Measurements from ENCODE around the gene PROM2. TPM values are rescaled to one million over a fixed set of nuclear protein-coding genes. Genes with fewer than 3 reads are reported as not detected.

PROM2 gene
- total and polyA plus RNA-seq, 2 donors from 2014 or later: 55.6 to 65.6 TPM

DNA sequence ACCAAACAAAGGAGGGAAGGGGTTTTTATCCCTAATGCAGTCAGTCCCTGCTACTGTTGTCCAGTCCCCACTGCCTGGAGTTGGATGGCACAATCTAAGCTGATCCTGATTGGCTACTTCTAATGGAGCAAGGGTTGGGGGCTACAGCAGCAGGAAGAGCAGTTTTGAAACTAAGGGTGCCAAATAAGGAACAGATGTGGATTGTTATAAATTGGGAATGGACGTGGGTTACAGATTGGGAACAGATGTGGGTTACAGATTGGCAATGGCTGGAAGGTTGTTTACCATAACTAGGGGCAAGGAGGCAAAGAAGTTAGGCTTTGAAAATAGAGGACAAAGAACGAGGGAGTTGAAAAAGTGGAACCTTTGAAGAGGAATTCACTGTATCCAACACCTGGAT is 16.0 kb upstream of the PROM2 start:
- Histone ChIP-seq H3K36me3 (ENCODE audit: control insufficient read depth in 2 of 3, insufficient read depth in 3 of 3, low read length in 3 of 3) (no peaks in the 10 kb centered on the region), H3K4me3 (ENCODE audit: low read length in 3 of 3) (no peak overlapping the region), H3K27ac (ENCODE audit: low read depth in 2 of 2, low read length in 2 of 2) (no peak overlapping the region), H3K4me1 (ENCODE audit: control insufficient read depth in 2 of 3, insufficient read depth in 2 of 3, low read depth in 1 of 3, low read length in 3 of 3) (no peaks in the 10 kb centered on the region), H3K9ac (ENCODE audit: low read length in 3 of 3) (no peak overlapping the region), H3K9me3 (ENCODE audit: control insufficient read depth in 2 of 3, insufficient read depth in 1 of 3, low read length in 3 of 3) (no peaks in the 10 kb centered on the region), H3K27me3 (ENCODE audit: control insufficient read depth, insufficient read depth, low read length) (no peaks in the 10 kb centered on the region)
- no peak for DNase-seq
- TF ChIP-seq, protein P1, sequence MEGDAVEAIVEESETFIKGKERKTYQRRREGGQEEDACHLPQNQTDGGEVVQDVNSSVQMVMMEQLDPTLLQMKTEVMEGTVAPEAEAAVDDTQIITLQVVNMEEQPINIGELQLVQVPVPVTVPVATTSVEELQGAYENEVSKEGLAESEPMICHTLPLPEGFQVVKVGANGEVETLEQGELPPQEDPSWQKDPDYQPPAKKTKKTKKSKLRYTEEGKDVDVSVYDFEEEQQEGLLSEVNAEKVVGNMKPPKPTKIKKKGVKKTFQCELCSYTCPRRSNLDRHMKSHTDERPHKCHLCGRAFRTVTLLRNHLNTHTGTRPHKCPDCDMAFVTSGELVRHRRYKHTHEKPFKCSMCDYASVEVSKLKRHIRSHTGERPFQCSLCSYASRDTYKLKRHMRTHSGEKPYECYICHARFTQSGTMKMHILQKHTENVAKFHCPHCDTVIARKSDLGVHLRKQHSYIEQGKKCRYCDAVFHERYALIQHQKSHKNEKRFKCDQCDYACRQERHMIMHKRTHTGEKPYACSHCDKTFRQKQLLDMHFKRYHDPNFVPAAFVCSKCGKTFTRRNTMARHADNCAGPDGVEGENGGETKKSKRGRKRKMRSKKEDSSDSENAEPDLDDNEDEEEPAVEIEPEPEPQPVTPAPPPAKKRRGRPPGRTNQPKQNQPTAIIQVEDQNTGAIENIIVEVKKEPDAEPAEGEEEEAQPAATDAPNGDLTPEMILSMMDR (IDR thresholded peaks at IDR 0.05; ENCODE audit: borderline replicate concordance, extremely low read depth, insufficient read depth): no peak
- FAIRE-seq: no peak
- intact Hi-C loops (cut with DNase I): no loop called here

DNA sequence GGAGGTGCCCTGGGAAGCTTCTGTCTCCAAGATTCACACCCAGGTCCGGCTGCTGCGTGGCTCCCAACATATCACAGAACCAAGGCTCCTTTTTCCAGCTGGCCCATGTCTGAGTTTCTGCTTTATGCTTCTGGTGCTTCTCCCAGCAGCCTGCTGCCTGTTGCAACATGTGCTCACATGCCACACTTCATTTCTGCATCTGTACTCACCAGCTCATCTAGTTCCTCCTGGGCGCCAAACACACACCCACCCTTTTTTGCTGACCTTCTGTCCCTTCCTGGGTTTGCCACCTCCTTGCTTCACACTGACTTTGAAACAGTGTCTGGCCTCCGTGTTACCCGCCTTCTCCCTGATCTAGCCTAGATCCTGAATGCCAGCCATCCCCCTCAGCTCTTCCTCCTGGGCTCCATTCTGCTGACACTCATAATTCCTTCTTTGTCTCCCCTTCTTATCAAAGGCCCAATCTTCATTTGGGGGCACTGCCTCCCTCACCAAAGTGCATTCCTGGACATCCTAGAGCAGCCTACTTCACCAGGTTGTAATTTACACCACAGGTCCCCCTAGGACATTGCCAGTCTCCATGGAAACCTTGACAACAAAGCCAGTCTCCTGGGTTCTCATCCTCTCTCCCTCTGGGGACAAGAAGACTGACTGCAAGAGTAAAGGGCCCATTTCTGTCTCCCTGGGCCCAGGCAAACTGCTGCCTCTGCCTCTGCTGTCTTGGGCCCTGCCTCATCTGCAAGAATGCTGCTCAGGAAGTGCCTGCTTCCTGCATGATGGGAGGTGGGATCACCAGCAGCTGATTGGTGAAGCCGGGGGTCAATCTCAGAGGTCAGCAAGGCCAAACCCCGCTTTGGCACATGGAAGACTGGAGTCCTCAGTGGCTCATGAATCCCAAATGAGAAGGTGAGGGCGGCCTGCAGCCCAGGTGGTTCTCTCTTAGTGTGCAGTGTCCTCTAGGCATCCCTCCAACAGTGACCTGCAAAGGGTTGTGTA is 13.9 kb upstream of the PROM2 start:
- intact Hi-C loops (cut with DNase I): no loop called here
- no peaks in the 10 kb centered on the region for H3K27me3 ChIP-seq (ENCODE audit: control insufficient read depth, insufficient read depth, low read length)
- H3K27ac ChIP-seq (ENCODE audit: low read depth in 2 of 2, low read length in 2 of 2): no peak overlapping the region
- H3K9ac ChIP-seq (ENCODE audit: low read length in 3 of 3): no peak overlapping the region
- TF ChIP-seq, protein P1 (IDR thresholded peaks at IDR 0.05; ENCODE audit: borderline replicate concordance, extremely low read depth, insufficient read depth): no peak
- FAIRE-seq (no peak), DNase-seq (peak; percentile 37 to 61 (median 54))
- no peak overlapping the region for H3K4me3 ChIP-seq (ENCODE audit: low read length in 3 of 3)
- no peaks in the 10 kb centered on the region for H3K4me1 ChIP-seq (ENCODE audit: control insufficient read depth in 2 of 3, insufficient read depth in 2 of 3, low read depth in 1 of 3, low read length in 3 of 3)
- no peaks in the 10 kb centered on the region for H3K36me3 ChIP-seq (ENCODE audit: control insufficient read depth in 2 of 3, insufficient read depth in 3 of 3, low read length in 3 of 3)
- no peaks in the 10 kb centered on the region for H3K9me3 ChIP-seq (ENCODE audit: control insufficient read depth in 2 of 3, insufficient read depth in 1 of 3, low read length in 3 of 3)

DNA sequence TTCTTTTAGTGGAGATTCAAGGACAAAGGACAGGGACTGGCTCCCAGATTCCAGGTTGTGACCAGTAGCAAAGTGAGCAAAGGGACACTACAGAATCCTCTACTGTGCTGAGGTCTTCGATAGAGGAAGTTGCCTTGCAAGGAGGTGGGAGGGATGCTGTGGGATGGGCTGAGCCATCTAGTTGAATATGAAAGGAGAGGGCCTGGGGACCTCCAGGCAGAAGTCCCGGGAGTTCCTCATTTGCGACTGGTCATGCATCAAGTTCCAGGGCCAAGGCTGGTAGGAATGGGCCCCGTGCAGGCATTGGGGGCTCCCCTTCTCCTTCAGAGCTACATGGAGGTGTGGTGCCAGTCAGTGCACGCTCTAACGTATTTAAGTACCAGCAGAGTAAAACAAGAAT is 12.6 kb upstream of the PROM2 start:
- Histone ChIP-seq H3K36me3 (ENCODE audit: control insufficient read depth in 2 of 3, insufficient read depth in 3 of 3, low read length in 3 of 3) (no peaks in the 10 kb centered on the region), H3K27ac (ENCODE audit: low read depth in 2 of 2, low read length in 2 of 2) (no peak overlapping the region), H3K4me1 (ENCODE audit: control insufficient read depth in 2 of 3, insufficient read depth in 2 of 3, low read depth in 1 of 3, low read length in 3 of 3) (no peaks in the 10 kb centered on the region), H3K4me3 (ENCODE audit: low read length in 3 of 3) (no peak overlapping the region), H3K9ac (ENCODE audit: low read length in 3 of 3) (no peak overlapping the region), H3K9me3 (ENCODE audit: control insufficient read depth in 2 of 3, insufficient read depth in 1 of 3, low read length in 3 of 3) (no peaks in the 10 kb centered on the region), H3K27me3 (ENCODE audit: control insufficient read depth, insufficient read depth, low read length) (no peaks in the 10 kb centered on the region)
- intact Hi-C loops (cut with DNase I): no loop called here
- TF ChIP-seq, protein P1 (IDR thresholded peaks at IDR 0.05; ENCODE audit: borderline replicate concordance, extremely low read depth, insufficient read depth): no peak
- FAIRE-seq: no peak
- no peak for DNase-seq
